AG04449 (cell line): Measurements from ENCODE around the gene SDC1.

ENCODE experiments used
- CTCF ChIA-PET: fragments of 350-600 bp; formaldehyde crosslinking; extraction: SDS; loops from one replicate; lab custom pipeline; 2021; ENCODE audit warnings: antibody characterized with exemption; lab: Yijun Ruan, JAX
- POLR2A ChIA-PET: fragments of 400-600, 350-600 bp; formaldehyde crosslinking; extraction: SDS; loops from one replicate; lab custom pipeline; 2020; ENCODE audit warnings: antibody characterized with exemption, inconsistent platforms; lab: Yijun Ruan, JAX
- DNase-seq: peaks from one replicate; pipeline ENCODE4 v3.0.0-alpha.2; 2010; ENCODE audit warnings: low read depth, low spot score
- H3K4me3 ChIP-seq: 2 replicates; pipeline ENCODE4 v1.5.1; 2011; ENCODE audit warnings: low read depth, mild to moderate bottlenecking, control low read depth, low read length
- CTCF ChIP-seq: IDR thresholded peaks from one replicate; pipeline ENCODE4 v1.5.1; 2011; ENCODE audit warnings: mild to moderate bottlenecking, moderate library complexity, low read length, control low read depth, inconsistent platforms; ENCODE audit not compliant: insufficient read depth; ENCODE audit errors: missing control alignments

The SDC1 gene

GRCh38 chr2:20181761-20182160, 43.2 kb downstream of the SDC1 start:
- CTCF ChIA-PET, result no interaction called here
- DNase-seq, result no peak
- no peak overlapping the region for H3K4me3 ChIP-seq
- POLR2A ChIA-PET, result no interaction called here
- no peak for TF ChIP-seq CTCF

GRCh38 chr2:20180676-20181648, 44.0 kb downstream of the SDC1 start:
- no peak for TF ChIP-seq CTCF
- no peak overlapping the region for H3K4me3 ChIP-seq
- ChIA-PET POLR2A (no interaction called here), CTCF (interaction anchor here (1.6 kb wide), 1 partner anchor 10 kb away, joined by 6 read pairs; no protein-coding TSS in a partner anchor)
- no peak for DNase-seq

GRCh38 chr2:20179755-20180594, 45.0 kb downstream of the SDC1 start:
- no peak overlapping the region for H3K4me3 ChIP-seq
- TF ChIP-seq CTCF, result no peak
- CTCF ChIA-PET, result interaction anchor here (1.6 kb wide), 1 partner anchor 11 kb away, joined by 6 read pairs; no protein-coding TSS in a partner anchor
- DNase-seq, result no peak
- POLR2A ChIA-PET, result no interaction called here

GRCh38 chr2:20179466-20179754, 45.5 kb downstream of the SDC1 start:
- no peak for DNase-seq
- ChIA-PET CTCF (no interaction called here), POLR2A (no interaction called here)
- no peak overlapping the region for H3K4me3 ChIP-seq
- no peak for TF ChIP-seq CTCF

DNA sequence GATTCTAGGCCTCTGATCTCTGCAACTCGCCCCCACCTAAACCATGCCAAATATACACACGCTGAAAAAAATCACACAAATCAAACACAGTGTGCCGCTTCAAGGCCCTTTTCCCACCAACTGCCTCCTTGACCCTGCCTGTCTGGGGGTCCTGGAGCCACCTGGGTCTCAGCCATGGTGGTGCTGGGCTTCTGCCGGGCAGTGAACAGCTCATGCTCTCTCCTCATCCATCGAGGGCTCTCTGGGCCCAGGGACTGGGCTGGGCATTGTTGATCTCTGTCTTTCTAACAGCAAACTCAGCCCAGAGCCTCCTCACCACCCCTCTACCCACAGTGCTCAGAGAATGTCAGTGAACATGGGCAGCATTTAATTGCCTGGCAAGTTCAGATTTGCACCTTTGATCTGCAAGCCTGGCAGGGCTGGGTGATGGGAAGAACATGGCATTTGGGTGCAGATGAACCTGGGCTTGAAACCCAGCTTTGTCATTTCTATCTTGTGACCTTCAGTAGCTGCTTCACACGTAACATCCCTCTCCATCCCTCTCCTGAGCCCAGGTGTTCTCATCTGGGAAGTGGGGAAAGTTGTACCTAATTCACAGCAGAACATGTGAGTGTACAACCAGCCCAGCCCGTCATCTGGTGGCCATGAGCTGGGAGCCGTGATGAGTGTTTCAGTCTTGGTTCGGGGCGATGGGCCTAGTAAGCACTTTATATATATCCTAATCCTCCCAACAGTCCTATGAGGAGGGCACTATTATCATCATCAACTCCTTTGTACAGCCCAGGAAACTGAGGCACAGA, 46.1 kb downstream of the SDC1 start:
- no peak overlapping the region for H3K4me3 ChIP-seq
- no peak for DNase-seq
- TF ChIP-seq CTCF, result no peak
- ChIA-PET POLR2A (no interaction called here), CTCF (no interaction called here)
